Raji (cell line): ENCODE results near the gene CCDC85B.

Source experiments
- POLR2A ChIP-seq: IDR thresholded peaks from 2 replicates; pipeline ENCODE4 v1.6.1; 2011; ENCODE audit warnings: low read depth, low read length, control low read depth; ENCODE audit not compliant: insufficient read depth

Gene CCDC85B

GRCh38 chr11:65862941-65863888, 27.3 kb upstream of the CCDC85B start:
- TF ChIP-seq POLR2A = no peak

GRCh38 chr11:65863889-65864705, 26.4 kb upstream of the CCDC85B start:
- TF ChIP-seq POLR2A = no peak

GRCh38 chr11:65864706-65865471, 25.6 kb upstream of the CCDC85B start:
- no peak for TF ChIP-seq POLR2A

- no peak for TF ChIP-seq POLR2A
Observed at GRCh38 chr11:65865550-65866172, 24.8 kb upstream of the CCDC85B start.

GRCh38 chr11:65866509-65867283, 23.8 kb upstream of the CCDC85B start:
- 0 out of 2 replicates have a peak, but pooled peaks have one; percentile 3 for TF ChIP-seq POLR2A

- TF ChIP-seq POLR2A = no peak
Observed at GRCh38 chr11:65867284-65868071, 23.0 kb upstream of the CCDC85B start.

- TF ChIP-seq POLR2A = 0 out of 2 replicates have a peak, but pooled peaks have one; percentile 9
Observed at GRCh38 chr11:65868076-65868667, 22.3 kb upstream of the CCDC85B start.

- TF ChIP-seq POLR2A = no peak
Observed at GRCh38 chr11:65868907-65869306, 21.6 kb upstream of the CCDC85B start.

- TF ChIP-seq POLR2A = no peak
Observed at GRCh38 chr11:65869643-65870306, 20.7 kb upstream of the CCDC85B start.

- TF ChIP-seq POLR2A = no peak
Observed at GRCh38 chr11:65870307-65870658, 20.2 kb upstream of the CCDC85B start.

GRCh38 chr11:65870706-65871681, 19.5 kb upstream of the CCDC85B start:
- no peak for TF ChIP-seq POLR2A

GRCh38 chr11:65871811-65872548, 18.5 kb upstream of the CCDC85B start:
- no peak for TF ChIP-seq POLR2A
